ENCODE results near the gene HEXIM1. TPM values are rescaled to one million over a fixed set of nuclear protein-coding genes. Genes with fewer than 3 reads are reported as not detected.

Gene HEXIM1
- total RNA-seq, 1 experiment from 2014 or later: 57.2 TPM

- peak overlapping the region; percentile 91 for H3K4me3 Mint-ChIP-seq (ENCODE audit: low read depth, unreplicated experiment)
- H3K4me1 Mint-ChIP-seq (ENCODE audit: low read depth, unreplicated experiment): peaks cover 46% of the 10 kb centered on the region
- H3K27me3 Mint-ChIP-seq (ENCODE audit: unreplicated experiment): no peaks in the 10 kb centered on the region
- peaks cover 52% of the 10 kb centered on the region for H3K36me3 Mint-ChIP-seq (ENCODE audit: insufficient read depth, unreplicated experiment)
- no peaks in the 10 kb centered on the region for H3K9me3 Mint-ChIP-seq (ENCODE audit: low read depth, unreplicated experiment)
- intact Hi-C loops (cut with micrococcal nuclease; ENCODE audit: unreplicated experiment): no loop called here
- peak overlapping the region; percentile 97 for H3K27ac Mint-ChIP-seq (ENCODE audit: unreplicated experiment)
- no peak for TF ChIP-seq CTCF (IDR thresholded peaks at IDR 0.05; ENCODE audit: unreplicated experiment)
- BruUV-seq (replicated peaks): no TSS peak
- no peak for DNase-seq
- CTCF ChIA-PET: interaction anchor here (0.8 to 5.1 kb wide), 6 partner anchors 10 to 36 kb away, joined by 3 to 108 read pairs (median 29); partner anchors contain the start of genes ACBD4 and HEXIM1
Observed at GRCh38 chr17:45162025-45162687, 13.9 kb downstream of the HEXIM1 start.

- CTCF ChIA-PET: interaction anchor here (0.6 kb wide), 2 partner anchors 13 to 222 kb away, joined by 3 to 4 read pairs; no protein-coding TSS in a partner anchor
- DNase-seq: no peak
- H3K4me3 Mint-ChIP-seq (ENCODE audit: low read depth, unreplicated experiment): no peak overlapping the region
- no TSS peak for BruUV-seq (replicated peaks)
- H3K9me3 Mint-ChIP-seq (ENCODE audit: low read depth, unreplicated experiment): no peaks in the 10 kb centered on the region
- intact Hi-C loops (cut with micrococcal nuclease; ENCODE audit: unreplicated experiment): no loop called here
- H3K4me1 Mint-ChIP-seq (ENCODE audit: low read depth, unreplicated experiment): peaks cover 39% of the 10 kb centered on the region
- H3K36me3 Mint-ChIP-seq (ENCODE audit: insufficient read depth, unreplicated experiment): peaks cover 43% of the 10 kb centered on the region
- TF ChIP-seq CTCF (IDR thresholded peaks at IDR 0.05; ENCODE audit: unreplicated experiment): no peak
- peak overlapping the region; percentile 5 for H3K27ac Mint-ChIP-seq (ENCODE audit: unreplicated experiment)
- H3K27me3 Mint-ChIP-seq (ENCODE audit: unreplicated experiment): no peaks in the 10 kb centered on the region
Observed at GRCh38 chr17:45164734-45165269, 16.5 kb downstream of the HEXIM1 start.

- Mint-ChIP-seq H3K27me3 (ENCODE audit: unreplicated experiment) (no peaks in the 10 kb centered on the region), H3K4me3 (ENCODE audit: low read depth, unreplicated experiment) (peak overlapping the region; percentile 19), H3K27ac (ENCODE audit: unreplicated experiment) (peak overlapping the region; percentile 96), H3K4me1 (ENCODE audit: low read depth, unreplicated experiment) (peaks cover 61% of the 10 kb centered on the region), H3K9me3 (ENCODE audit: low read depth, unreplicated experiment) (no peaks in the 10 kb centered on the region), H3K36me3 (ENCODE audit: insufficient read depth, unreplicated experiment) (peaks cover 49% of the 10 kb centered on the region)
- no peak for TF ChIP-seq CTCF (IDR thresholded peaks at IDR 0.05; ENCODE audit: unreplicated experiment)
- no TSS peak for BruUV-seq (replicated peaks)
- intact Hi-C loops (cut with micrococcal nuclease; ENCODE audit: unreplicated experiment): no loop called here
- DNase-seq: no peak
- CTCF ChIA-PET: interaction anchor here (4.3 kb wide), 1 partner anchor 9 kb away, joined by 72 read pairs; the partner anchor contains the start of gene HEXIM2
Observed at GRCh38 chr17:45168991-45169752, 20.9 kb downstream of the HEXIM1 start.

DNA sequence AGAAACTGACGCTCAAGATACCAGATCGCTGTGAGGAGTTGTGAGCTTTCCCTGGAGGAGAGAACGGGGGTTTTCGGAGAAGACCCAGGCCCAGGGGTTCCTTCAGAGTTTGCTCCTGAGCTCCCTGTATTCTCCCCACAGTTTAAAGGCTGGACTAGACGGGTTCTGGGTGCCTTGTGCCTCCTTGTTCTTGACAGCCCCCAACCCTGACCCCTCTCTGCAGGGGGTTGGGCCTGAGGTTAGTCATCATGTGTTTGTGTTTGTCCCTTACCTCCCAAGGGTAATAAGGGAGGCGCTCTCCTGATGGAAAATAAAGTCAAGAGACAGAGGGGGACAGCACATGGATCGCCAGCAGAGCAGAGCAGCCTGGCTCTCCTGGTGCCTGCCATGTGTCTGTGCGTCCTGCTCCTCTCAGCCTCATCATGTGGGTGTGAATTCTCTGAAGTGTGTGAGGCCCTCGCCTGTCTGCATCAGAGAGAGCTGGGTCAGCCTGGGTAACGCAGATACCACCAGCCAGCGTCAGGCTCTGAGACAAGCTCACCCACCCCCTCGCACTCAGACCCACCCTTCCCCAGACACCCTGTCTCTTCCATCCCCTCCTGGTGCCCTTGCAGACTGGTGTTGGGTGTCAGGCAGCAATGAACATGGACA lies 22.1 kb downstream of the HEXIM1 start:
- Mint-ChIP-seq H3K9me3 (ENCODE audit: low read depth, unreplicated experiment) (no peaks in the 10 kb centered on the region), H3K27me3 (ENCODE audit: unreplicated experiment) (no peaks in the 10 kb centered on the region), H3K27ac (ENCODE audit: unreplicated experiment) (peak overlapping the region; percentile 96), H3K36me3 (ENCODE audit: insufficient read depth, unreplicated experiment) (peaks cover 49% of the 10 kb centered on the region), H3K4me3 (ENCODE audit: low read depth, unreplicated experiment) (peak overlapping the region; percentile 63), H3K4me1 (ENCODE audit: low read depth, unreplicated experiment) (peaks cover 52% of the 10 kb centered on the region)
- TF ChIP-seq CTCF (IDR thresholded peaks at IDR 0.05; ENCODE audit: unreplicated experiment): no peak
- no peak for DNase-seq
- CTCF ChIA-PET: interaction anchor here (0.6 to 4.3 kb wide), 8 partner anchors 10 to 49 kb away, joined by 3 to 96 read pairs (median 38); partner anchors contain the start of genes ACBD4, HEXIM1 and HEXIM2
- intact Hi-C loops (cut with micrococcal nuclease; ENCODE audit: unreplicated experiment): no loop called here
- BruUV-seq (replicated peaks): TSS peak; percentile 49

Measured in Calu3 (cell line).